ENCODE data around the gene RAX.
A peak's percentile ranks its signal among the peaks of the same experiment; 100 is the strongest.

The RAX gene

GRCh38 chr18:59286341-59286740 is 13.1 kb upstream of the RAX start:
- TF ChIP-seq, protein P1, sequence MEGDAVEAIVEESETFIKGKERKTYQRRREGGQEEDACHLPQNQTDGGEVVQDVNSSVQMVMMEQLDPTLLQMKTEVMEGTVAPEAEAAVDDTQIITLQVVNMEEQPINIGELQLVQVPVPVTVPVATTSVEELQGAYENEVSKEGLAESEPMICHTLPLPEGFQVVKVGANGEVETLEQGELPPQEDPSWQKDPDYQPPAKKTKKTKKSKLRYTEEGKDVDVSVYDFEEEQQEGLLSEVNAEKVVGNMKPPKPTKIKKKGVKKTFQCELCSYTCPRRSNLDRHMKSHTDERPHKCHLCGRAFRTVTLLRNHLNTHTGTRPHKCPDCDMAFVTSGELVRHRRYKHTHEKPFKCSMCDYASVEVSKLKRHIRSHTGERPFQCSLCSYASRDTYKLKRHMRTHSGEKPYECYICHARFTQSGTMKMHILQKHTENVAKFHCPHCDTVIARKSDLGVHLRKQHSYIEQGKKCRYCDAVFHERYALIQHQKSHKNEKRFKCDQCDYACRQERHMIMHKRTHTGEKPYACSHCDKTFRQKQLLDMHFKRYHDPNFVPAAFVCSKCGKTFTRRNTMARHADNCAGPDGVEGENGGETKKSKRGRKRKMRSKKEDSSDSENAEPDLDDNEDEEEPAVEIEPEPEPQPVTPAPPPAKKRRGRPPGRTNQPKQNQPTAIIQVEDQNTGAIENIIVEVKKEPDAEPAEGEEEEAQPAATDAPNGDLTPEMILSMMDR (conservative IDR thresholded peaks at IDR 0.05; ENCODE audit: low read length), result no peak
- H3K4me3 ChIP-seq (ENCODE audit: low read length), result no peak overlapping the region
- peak; percentile 31 for DNase-seq (ENCODE audit: low read depth)

GRCh38 chr18:59282341-59282740 is 9.1 kb upstream of the RAX start:
- TF ChIP-seq, protein P1 (conservative IDR thresholded peaks at IDR 0.05; ENCODE audit: low read length), result no peak
- DNase-seq (ENCODE audit: low read depth), result no peak
- H3K4me3 ChIP-seq (ENCODE audit: low read length), result no peak overlapping the region

GRCh38 chr18:59279722-59280121 is 6.5 kb upstream of the RAX start:
- no peak overlapping the region for H3K4me3 ChIP-seq (ENCODE audit: low read length)
- DNase-seq (ENCODE audit: low read depth), result no peak

GRCh38 chr18:59279193-59279592 is 5.9 kb upstream of the RAX start:
- TF ChIP-seq, protein P1 (conservative IDR thresholded peaks at IDR 0.05; ENCODE audit: low read length), result no peak
- no peak overlapping the region for H3K4me3 ChIP-seq (ENCODE audit: low read length)
- DNase-seq (ENCODE audit: low read depth), result peak; percentile 40

More at GRCh38 chr18:59279722-59280121, 6.5 kb upstream of the RAX start:
- TF ChIP-seq, protein P1 (conservative IDR thresholded peaks at IDR 0.05; ENCODE audit: low read length), result no peak

DNA sequence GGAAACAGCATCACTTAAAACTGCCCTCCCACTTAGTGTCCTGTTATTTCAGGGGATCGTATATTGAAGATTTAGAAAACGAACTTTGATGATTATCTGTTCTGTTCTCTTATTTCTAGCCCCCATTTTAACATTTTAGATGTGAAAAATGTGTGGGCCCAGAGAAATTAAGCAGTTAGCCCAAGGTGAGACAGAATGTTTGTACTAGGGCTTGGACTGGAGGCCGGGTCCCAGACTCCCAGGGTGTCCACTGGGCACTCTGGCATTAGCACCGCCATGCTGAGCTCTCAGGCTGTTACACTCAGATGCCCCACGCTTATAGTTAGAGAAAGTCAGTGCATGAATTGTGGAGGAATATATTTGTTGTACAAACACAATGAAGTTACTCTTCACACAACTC is 5.5 kb upstream of the RAX start:
- H3K4me3 ChIP-seq (ENCODE audit: low read length), result no peak overlapping the region
- DNase-seq (ENCODE audit: low read depth), result no peak
- TF ChIP-seq, protein P1 (conservative IDR thresholded peaks at IDR 0.05; ENCODE audit: low read length), result no peak

DNA sequence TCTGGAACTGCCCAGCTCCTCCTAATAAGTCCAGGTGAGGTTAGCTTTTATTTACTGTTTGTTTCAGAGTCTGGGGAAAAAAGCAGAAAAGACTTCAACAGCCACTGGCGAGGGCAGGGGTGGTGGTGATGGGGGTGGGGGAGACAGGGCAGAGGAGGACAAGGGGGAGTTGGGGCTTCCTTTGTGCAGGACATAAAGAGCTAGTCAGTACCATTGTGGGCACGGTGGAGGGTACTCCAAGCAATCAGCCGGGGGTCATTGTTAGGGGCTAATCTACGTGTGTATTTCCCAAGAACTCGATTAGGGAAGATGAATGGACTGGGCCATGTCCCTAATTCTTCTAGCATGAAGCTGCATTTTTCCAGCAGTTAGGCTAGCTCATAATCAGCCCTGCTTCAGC is 2.8 kb upstream of the RAX start:
- no peak overlapping the region for H3K4me3 ChIP-seq (ENCODE audit: low read length)
- TF ChIP-seq, protein P1 (conservative IDR thresholded peaks at IDR 0.05; ENCODE audit: low read length), result no peak
- DNase-seq (ENCODE audit: low read depth), result no peak

- TF ChIP-seq, protein P1 (conservative IDR thresholded peaks at IDR 0.05; ENCODE audit: low read length), result no peak
- H3K4me3 ChIP-seq (ENCODE audit: low read length), result no peak overlapping the region
- DNase-seq (ENCODE audit: low read depth), result no peak
Measured at GRCh38 chr18:59275406-59275949, 2.2 kb upstream of the RAX start.

Data from AG10803 (cell line).